MCF 10A (cell line): ENCODE data around the gene HS1BP3. TPM values are rescaled to one million over a fixed set of nuclear protein-coding genes. Genes with fewer than 3 reads are reported as not detected.

ENCODE experiments used
- BruUV-seq: library from RNA; stranded (reverse); fragments of 400-500 nt; replicated peaks from 2 replicates; lab custom pipeline; 2021; lab: Mats Ljungman, UMichigan
- CTCF ChIA-PET: fragments of 300-600 bp; sonication (Branson Sonifier 250); formaldehyde crosslinking; extraction: SDS; loops from one replicate; lab custom pipeline; 2021; ENCODE audit warnings: antibody characterized with exemption, inconsistent platforms; lab: Yijun Ruan, JAX
- POLR2A ChIA-PET: fragments of 300-600, 350-650 bp; sonication (Branson Sonifier 250); formaldehyde crosslinking; extraction: SDS; loops from one replicate; lab custom pipeline; 2020; ENCODE audit warnings: antibody characterized with exemption, inconsistent platforms; lab: Yijun Ruan, JAX
- DNase-seq: peaks from one replicate; pipeline ENCODE4 v3.0.0-alpha.2; 2018; ENCODE audit not compliant: unreplicated experiment
- H3K27ac Mint-ChIP-seq: one replicate; pipeline ENCODE4 v1.8.0; 2022; ENCODE audit warnings: mild to moderate bottlenecking, low read depth, mixed read lengths; ENCODE audit not compliant: unreplicated experiment
- H3K27me3 Mint-ChIP-seq: one replicate; pipeline ENCODE4 v1.8.0; 2022; ENCODE audit warnings: mixed read lengths; ENCODE audit not compliant: insufficient read depth, unreplicated experiment
- H3K36me3 Mint-ChIP-seq: one replicate; pipeline ENCODE4 v1.8.0; 2022; ENCODE audit warnings: mild to moderate bottlenecking, moderate library complexity, mixed read lengths; ENCODE audit not compliant: insufficient read depth, unreplicated experiment
- H3K4me1 Mint-ChIP-seq: one replicate; pipeline ENCODE4 v1.8.0; 2022; ENCODE audit warnings: mixed read lengths; ENCODE audit not compliant: insufficient read depth, unreplicated experiment
- H3K4me3 Mint-ChIP-seq: one replicate; pipeline ENCODE4 v1.8.0; 2022; ENCODE audit warnings: mild to moderate bottlenecking, moderate library complexity, mixed read lengths; ENCODE audit not compliant: unreplicated experiment
- H3K9me3 Mint-ChIP-seq: one replicate; pipeline ENCODE4 v1.8.0; 2022; ENCODE audit warnings: mixed read lengths; ENCODE audit not compliant: unreplicated experiment
- CTCF ChIP-seq: fragments of 200-600 bp; IDR thresholded peaks from one replicate; pipeline ENCODE4 v1.8.0; 2022; ENCODE audit warnings: antibody characterized with exemption, mild to moderate bottlenecking; ENCODE audit not compliant: unreplicated experiment
- intact Hi-C: fragments of 100-400 bp; cut with micrococcal nuclease; formaldehyde crosslinking; loops from 2 replicates; pipeline ENCODE4 v1.14.1; 2022
- total RNA-seq: library from RNA; stranded (reverse); gene quantifications from 2 replicates; pipeline ENCODE4 v1.2.3, GENCODE V29; 2022

HS1BP3 gene
- total RNA-seq, 1 experiment from 2014 or later: 10.0 TPM

GRCh38 chr2:20674974-20675679 is 24.2 kb upstream of the HS1BP3 start:
- DNase-seq: peak; percentile 78
- peaks cover 6% of the 10 kb centered on the region for H3K4me1 Mint-ChIP-seq
- H3K9me3 Mint-ChIP-seq: no peaks in the 10 kb centered on the region
- no peak for TF ChIP-seq CTCF
- POLR2A ChIA-PET: no interaction called here
- H3K4me3 Mint-ChIP-seq: no peak overlapping the region
- H3K27me3 Mint-ChIP-seq: no peaks in the 10 kb centered on the region
- intact Hi-C loops: loop anchor here (5.0 kb wide), 1 partner anchor 287 kb away; no protein-coding TSS in a partner anchor
- CTCF ChIA-PET: interaction anchor here (0.9 to 10.6 kb wide), 7 partner anchors 13 to 288 kb away, joined by 3 to 127 read pairs (median 3); no protein-coding TSS in a partner anchor
- H3K27ac Mint-ChIP-seq: peak overlapping the region; percentile 73
- BruUV-seq: no TSS peak
- H3K36me3 Mint-ChIP-seq: peaks cover 8% of the 10 kb centered on the region

DNA sequence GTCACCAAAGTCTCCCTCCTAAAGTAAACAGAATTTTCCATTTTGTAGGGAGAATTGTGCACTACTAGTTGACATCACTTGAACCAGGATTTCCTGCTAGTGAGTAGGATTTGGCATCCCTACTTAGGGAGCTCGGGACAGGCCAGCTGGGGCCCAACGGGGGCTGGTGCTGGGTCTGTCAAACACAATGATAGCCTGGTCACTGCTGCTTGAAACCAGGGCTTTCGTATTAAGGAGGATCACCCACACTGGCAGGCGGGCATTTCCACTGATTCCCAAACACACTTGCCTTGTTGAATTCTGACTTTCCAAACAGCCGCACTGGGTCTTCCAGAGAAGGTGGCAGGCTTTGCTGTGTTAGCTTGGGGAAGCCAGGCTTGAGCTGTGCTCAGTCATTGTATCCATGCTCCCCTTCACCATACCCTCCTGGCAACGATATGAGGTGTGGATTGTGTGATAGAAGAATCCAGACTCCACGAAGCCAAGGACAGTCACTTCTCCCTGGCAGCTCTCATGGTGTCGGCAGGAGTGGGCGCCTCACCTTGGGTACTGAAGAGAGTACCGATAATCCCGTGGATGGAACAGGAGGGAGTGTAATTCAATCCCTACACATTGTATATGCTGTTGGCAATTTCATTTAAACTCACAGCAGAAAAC is 23.5 kb upstream of the HS1BP3 start:
- ChIA-PET CTCF (interaction anchor here (1.3 to 10.6 kb wide), 4 partner anchors 12 to 289 kb away, joined by 3 to 127 read pairs (median 8); no protein-coding TSS in a partner anchor), POLR2A (interaction anchor here (0.6 kb wide), 1 partner anchor 261 kb away, joined by 3 read pairs; no protein-coding TSS in a partner anchor)
- intact Hi-C loops: no loop called here
- no peak for TF ChIP-seq CTCF
- Mint-ChIP-seq H3K4me3 (no peak overlapping the region), H3K4me1 (peaks cover 6% of the 10 kb centered on the region), H3K9me3 (no peaks in the 10 kb centered on the region), H3K27me3 (no peaks in the 10 kb centered on the region), H3K27ac (peak overlapping the region; percentile 73), H3K36me3 (peaks cover 7% of the 10 kb centered on the region)
- BruUV-seq: no TSS peak
- DNase-seq: no peak

GRCh38 chr2:20673686-20674308 is 22.9 kb upstream of the HS1BP3 start:
- H3K27me3 Mint-ChIP-seq: no peaks in the 10 kb centered on the region
- peaks cover 6% of the 10 kb centered on the region for H3K4me1 Mint-ChIP-seq

More at GRCh38 chr2:20673686-20674308, 22.9 kb upstream of the HS1BP3 start:
- no peak for DNase-seq
- no peak for TF ChIP-seq CTCF
- Mint-ChIP-seq H3K4me3 (no peak overlapping the region), H3K36me3 (peaks cover 7% of the 10 kb centered on the region), H3K9me3 (no peaks in the 10 kb centered on the region), H3K27ac (no peak overlapping the region)
- ChIA-PET CTCF (interaction anchor here (0.6 to 10.6 kb wide), 7 partner anchors 12 to 1057 kb away, joined by 3 to 127 read pairs (median 4); no protein-coding TSS in a partner anchor), POLR2A (interaction anchor here (0.6 kb wide), 1 partner anchor 260 kb away, joined by 3 read pairs; no protein-coding TSS in a partner anchor)
- intact Hi-C loops: no loop called here
- BruUV-seq: no TSS peak
